ENCODE results near the gene BCL11B. TPM values are rescaled to one million over a fixed set of nuclear protein-coding genes. Genes with fewer than 3 reads are reported as not detected.

Gene BCL11B
- total and polyA plus RNA-seq, 2 donors from 2014 or later: 0.13 to 3.3 TPM

GRCh38 chr14:99205086-99205688 is 66.8 kb downstream of the BCL11B start:
- TF ChIP-seq CTCF (IDR thresholded peaks at IDR 0.05; ENCODE audit: borderline replicate concordance, extremely low read depth, insufficient read depth): no peak
- H3K4me1 ChIP-seq (ENCODE audit: control insufficient read depth in 2 of 3, insufficient read depth in 2 of 3, low read depth in 1 of 3, low read length in 3 of 3): peaks cover 0 to 7% (median 0%) of the 10 kb centered on the region in 3 donors
- no peak for DNase-seq
- intact Hi-C loops (cut with DNase I): no loop called here
- H3K27me3 ChIP-seq (ENCODE audit: control insufficient read depth, insufficient read depth, low read length): no peaks in the 10 kb centered on the region
- no peak for FAIRE-seq
- no peak overlapping the region for H3K4me3 ChIP-seq (ENCODE audit: low read length in 3 of 3)
- H3K9ac ChIP-seq (ENCODE audit: low read length in 3 of 3): no peak overlapping the region
- no peaks in the 10 kb centered on the region for H3K36me3 ChIP-seq (ENCODE audit: control insufficient read depth in 2 of 3, insufficient read depth in 3 of 3, low read length in 3 of 3)
- H3K27ac ChIP-seq (ENCODE audit: low read depth in 2 of 2, low read length in 2 of 2): no peak overlapping the region
- no peaks in the 10 kb centered on the region for H3K9me3 ChIP-seq (ENCODE audit: control insufficient read depth in 2 of 3, insufficient read depth in 1 of 3, low read length in 3 of 3)

- Histone ChIP-seq H3K36me3 (ENCODE audit: control insufficient read depth in 2 of 3, insufficient read depth in 3 of 3, low read length in 3 of 3) (no peaks in the 10 kb centered on the region), H3K4me3 (ENCODE audit: low read length in 3 of 3) (no peak overlapping the region), H3K27ac (ENCODE audit: low read depth in 2 of 2, low read length in 2 of 2) (no peak overlapping the region), H3K27me3 (ENCODE audit: control insufficient read depth, insufficient read depth, low read length) (no peaks in the 10 kb centered on the region), H3K9ac (ENCODE audit: low read length in 3 of 3) (no peak overlapping the region), H3K9me3 (ENCODE audit: control insufficient read depth in 2 of 3, insufficient read depth in 1 of 3, low read length in 3 of 3) (no peaks in the 10 kb centered on the region), H3K4me1 (ENCODE audit: control insufficient read depth in 2 of 3, insufficient read depth in 2 of 3, low read depth in 1 of 3, low read length in 3 of 3) (peaks cover 0 to 7% (median 0%) of the 10 kb centered on the region in 3 donors)
- no peak for TF ChIP-seq CTCF (IDR thresholded peaks at IDR 0.05; ENCODE audit: borderline replicate concordance, extremely low read depth, insufficient read depth)
- FAIRE-seq: no peak
- intact Hi-C loops (cut with DNase I): no loop called here
- DNase-seq: no peak
These were observed 68.2 kb downstream of the BCL11B start for GRCh38 chr14:99203801-99204200.

- Histone ChIP-seq H3K36me3 (ENCODE audit: control insufficient read depth in 2 of 3, insufficient read depth in 3 of 3, low read length in 3 of 3) (no peaks in the 10 kb centered on the region), H3K27me3 (ENCODE audit: control insufficient read depth, insufficient read depth, low read length) (no peaks in the 10 kb centered on the region), H3K9me3 (ENCODE audit: control insufficient read depth in 2 of 3, insufficient read depth in 1 of 3, low read length in 3 of 3) (no peaks in the 10 kb centered on the region), H3K27ac (ENCODE audit: low read depth in 2 of 2, low read length in 2 of 2) (no peak overlapping the region), H3K9ac (ENCODE audit: low read length in 3 of 3) (no peak overlapping the region), H3K4me1 (ENCODE audit: control insufficient read depth in 2 of 3, insufficient read depth in 2 of 3, low read depth in 1 of 3, low read length in 3 of 3) (peaks cover 0 to 7% (median 0%) of the 10 kb centered on the region in 3 donors), H3K4me3 (ENCODE audit: low read length in 3 of 3) (no peak overlapping the region)
- no peak for TF ChIP-seq CTCF (IDR thresholded peaks at IDR 0.05; ENCODE audit: borderline replicate concordance, extremely low read depth, insufficient read depth)
- no peak for FAIRE-seq
- DNase-seq: no peak
- intact Hi-C loops (cut with DNase I): no loop called here
These were observed 68.9 kb downstream of the BCL11B start for GRCh38 chr14:99203080-99203479.

GRCh38 chr14:99202516-99202915 is 69.5 kb downstream of the BCL11B start:
- H3K27me3 ChIP-seq (ENCODE audit: control insufficient read depth, insufficient read depth, low read length): no peaks in the 10 kb centered on the region
- no peak for FAIRE-seq
- no peak for TF ChIP-seq CTCF (IDR thresholded peaks at IDR 0.05; ENCODE audit: borderline replicate concordance, extremely low read depth, insufficient read depth)
- no peak overlapping the region for H3K27ac ChIP-seq (ENCODE audit: low read depth in 2 of 2, low read length in 2 of 2)
- no peak overlapping the region for H3K9ac ChIP-seq (ENCODE audit: low read length in 3 of 3)
- intact Hi-C loops (cut with DNase I): no loop called here
- peaks cover 0 to 3% (median 0%) of the 10 kb centered on the region in 3 donors for H3K4me1 ChIP-seq (ENCODE audit: control insufficient read depth in 2 of 3, insufficient read depth in 2 of 3, low read depth in 1 of 3, low read length in 3 of 3)
- H3K9me3 ChIP-seq (ENCODE audit: control insufficient read depth in 2 of 3, insufficient read depth in 1 of 3, low read length in 3 of 3): no peaks in the 10 kb centered on the region
- H3K36me3 ChIP-seq (ENCODE audit: control insufficient read depth in 2 of 3, insufficient read depth in 3 of 3, low read length in 3 of 3): no peaks in the 10 kb centered on the region
- no peak for DNase-seq
- H3K4me3 ChIP-seq (ENCODE audit: low read length in 3 of 3): no peak overlapping the region
